AG09319 (cell line): ENCODE results near the gene CRMP1.

ENCODE experiments used
- DNase-seq: peaks from one replicate; pipeline ENCODE4 v3.0.0-alpha.2; 2010; ENCODE audit warnings: low read depth; ENCODE audit errors: extremely low read depth
- CTCF ChIP-seq: IDR thresholded peaks from 2 replicates; pipeline ENCODE4 v1.5.1; 2011; ENCODE audit warnings: low read depth, mild to moderate bottlenecking, inconsistent platforms, low read length, moderate library complexity

The CRMP1 gene

DNA sequence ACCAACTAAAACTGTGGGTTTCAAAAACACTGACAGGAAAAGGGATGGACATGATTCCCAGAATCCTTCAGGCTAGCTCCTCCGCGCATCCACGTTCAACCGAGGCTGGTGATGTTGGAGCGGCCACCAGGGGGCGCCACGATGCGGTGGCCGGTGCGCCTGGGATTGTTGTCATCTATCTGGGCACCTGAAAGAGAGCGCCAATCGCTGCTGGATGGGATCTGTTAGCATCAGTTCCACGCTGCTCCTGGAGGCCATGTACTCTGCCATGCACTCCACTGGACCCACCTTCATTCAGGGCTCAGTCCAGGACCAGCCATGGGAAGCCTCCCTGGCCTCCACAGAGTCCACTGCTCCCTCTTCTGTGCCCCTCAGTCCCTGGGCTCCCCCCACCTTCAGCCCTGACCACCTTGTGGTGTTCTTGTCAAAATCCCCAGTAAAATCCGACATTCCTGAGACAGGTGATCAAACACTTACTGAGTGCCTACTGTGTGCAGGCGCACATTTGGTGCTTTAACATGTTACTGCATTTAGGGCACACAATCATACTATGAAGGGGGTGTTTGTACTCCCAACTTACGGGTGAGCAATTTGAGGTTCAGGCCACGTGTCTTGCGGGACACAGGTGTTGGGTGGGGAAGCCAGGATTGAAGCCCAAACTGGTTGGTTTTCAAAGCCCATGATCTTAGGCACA is 71.1 kb downstream of the CRMP1 start:
- DNase-seq: no peak
- peak; percentile 63 for TF ChIP-seq CTCF

GRCh38 chr4:5816851-5817375 is 76.0 kb downstream of the CRMP1 start:
- no peak for TF ChIP-seq CTCF

GRCh38 chr4:5816101-5816500 is 76.8 kb downstream of the CRMP1 start:
- no peak for DNase-seq
- TF ChIP-seq CTCF: no peak

More at GRCh38 chr4:5816851-5817375, 76.0 kb downstream of the CRMP1 start:
- DNase-seq: no peak

DNA sequence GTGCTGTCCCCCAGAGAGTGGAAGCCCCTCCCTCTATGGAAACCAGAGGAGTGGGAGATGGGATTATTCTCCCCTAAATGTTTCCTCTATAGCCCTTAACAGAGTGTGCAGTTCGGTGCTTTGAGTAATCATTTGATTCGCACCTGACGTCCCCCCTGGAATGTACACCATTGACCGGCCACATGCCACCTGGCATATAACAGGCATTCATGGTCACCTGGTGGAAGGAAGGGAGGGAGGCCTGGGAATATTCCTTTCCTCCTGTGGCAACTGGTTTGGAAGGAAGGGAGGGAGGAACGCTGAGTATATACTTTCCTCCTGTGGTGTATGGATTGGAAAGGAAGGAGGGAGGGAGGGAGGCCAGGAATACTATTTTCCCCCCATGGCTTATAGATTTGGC is 77.2 kb downstream of the CRMP1 start:
- DNase-seq: no peak
- TF ChIP-seq CTCF: no peak

GRCh38 chr4:5814421-5814820 is 78.5 kb downstream of the CRMP1 start:
- DNase-seq: no peak
- TF ChIP-seq CTCF: no peak

- no peak for DNase-seq
Observed at GRCh38 chr4:5813882-5814255, 79.0 kb downstream of the CRMP1 start.

More at GRCh38 chr4:5813882-5814255, 79.0 kb downstream of the CRMP1 start:
- no peak for TF ChIP-seq CTCF
